ENCODE data around the gene CMTM6.

Gene CMTM6

DNA sequence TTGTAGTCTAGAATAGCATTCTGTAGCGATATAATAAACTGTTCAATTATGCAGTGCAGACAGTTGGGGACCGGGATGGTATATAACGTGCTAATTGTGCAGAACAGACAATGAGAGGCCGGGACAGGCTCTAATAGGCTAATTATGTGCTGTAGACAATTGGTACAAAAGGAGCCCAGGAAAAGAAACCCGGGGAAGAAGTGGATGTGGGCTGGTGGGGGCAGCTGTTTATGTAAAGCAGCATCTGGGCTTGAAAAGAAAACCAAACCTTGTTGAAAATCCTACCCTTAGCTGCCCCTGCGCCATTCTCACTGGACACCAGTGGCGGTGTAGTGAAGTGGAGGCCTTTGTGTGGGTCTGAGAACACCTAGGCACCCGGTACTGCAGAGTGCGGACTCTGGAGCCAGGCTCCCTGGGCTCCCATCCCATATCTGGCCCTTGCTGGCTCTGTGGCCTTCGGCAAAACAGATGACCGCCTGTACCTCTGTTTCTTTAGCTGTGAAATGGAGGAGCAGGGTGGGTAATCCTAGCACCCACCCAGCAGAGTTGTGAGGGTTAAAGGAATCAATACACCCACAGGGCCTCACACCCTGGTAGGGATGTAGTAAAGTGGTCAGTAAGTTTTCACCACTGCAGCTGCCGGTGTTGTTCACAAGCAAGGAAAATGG, 51.5 kb downstream of the CMTM6 start:
- intact Hi-C loops (cut with DNase I; ENCODE audit: low total_unique reads): no loop called here
- Histone ChIP-seq H3K4me1 (no peaks in the 10 kb centered on the region), H3K4me3 (no peak overlapping the region), H3K9me3 (no peaks in the 10 kb centered on the region), H3K36me3 (peaks cover 0 to 15% (median 3%) of the 10 kb centered on the region in 3 donors), H3K27me3 (no peaks in the 10 kb centered on the region), H3K27ac (no peak overlapping the region)
- DNase-seq: no peak
- TF ChIP-seq, protein P1, sequence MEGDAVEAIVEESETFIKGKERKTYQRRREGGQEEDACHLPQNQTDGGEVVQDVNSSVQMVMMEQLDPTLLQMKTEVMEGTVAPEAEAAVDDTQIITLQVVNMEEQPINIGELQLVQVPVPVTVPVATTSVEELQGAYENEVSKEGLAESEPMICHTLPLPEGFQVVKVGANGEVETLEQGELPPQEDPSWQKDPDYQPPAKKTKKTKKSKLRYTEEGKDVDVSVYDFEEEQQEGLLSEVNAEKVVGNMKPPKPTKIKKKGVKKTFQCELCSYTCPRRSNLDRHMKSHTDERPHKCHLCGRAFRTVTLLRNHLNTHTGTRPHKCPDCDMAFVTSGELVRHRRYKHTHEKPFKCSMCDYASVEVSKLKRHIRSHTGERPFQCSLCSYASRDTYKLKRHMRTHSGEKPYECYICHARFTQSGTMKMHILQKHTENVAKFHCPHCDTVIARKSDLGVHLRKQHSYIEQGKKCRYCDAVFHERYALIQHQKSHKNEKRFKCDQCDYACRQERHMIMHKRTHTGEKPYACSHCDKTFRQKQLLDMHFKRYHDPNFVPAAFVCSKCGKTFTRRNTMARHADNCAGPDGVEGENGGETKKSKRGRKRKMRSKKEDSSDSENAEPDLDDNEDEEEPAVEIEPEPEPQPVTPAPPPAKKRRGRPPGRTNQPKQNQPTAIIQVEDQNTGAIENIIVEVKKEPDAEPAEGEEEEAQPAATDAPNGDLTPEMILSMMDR (IDR thresholded peaks at IDR 0.05): no peak

- DNase-seq: no peak
- H3K27ac ChIP-seq: no peak overlapping the region
- no peaks in the 10 kb centered on the region for H3K9me3 ChIP-seq
- no peaks in the 10 kb centered on the region for H3K4me1 ChIP-seq
- intact Hi-C loops (cut with DNase I; ENCODE audit: low total_unique reads): no loop called here
- peaks cover 0 to 11% (median 3%) of the 10 kb centered on the region in 3 donors for H3K36me3 ChIP-seq
- TF ChIP-seq, protein P1 (IDR thresholded peaks at IDR 0.05): no peak
- H3K27me3 ChIP-seq: no peaks in the 10 kb centered on the region
- no peak overlapping the region for H3K4me3 ChIP-seq
Observed at GRCh38 chr3:32450426-32450825, 52.2 kb downstream of the CMTM6 start.

DNA sequence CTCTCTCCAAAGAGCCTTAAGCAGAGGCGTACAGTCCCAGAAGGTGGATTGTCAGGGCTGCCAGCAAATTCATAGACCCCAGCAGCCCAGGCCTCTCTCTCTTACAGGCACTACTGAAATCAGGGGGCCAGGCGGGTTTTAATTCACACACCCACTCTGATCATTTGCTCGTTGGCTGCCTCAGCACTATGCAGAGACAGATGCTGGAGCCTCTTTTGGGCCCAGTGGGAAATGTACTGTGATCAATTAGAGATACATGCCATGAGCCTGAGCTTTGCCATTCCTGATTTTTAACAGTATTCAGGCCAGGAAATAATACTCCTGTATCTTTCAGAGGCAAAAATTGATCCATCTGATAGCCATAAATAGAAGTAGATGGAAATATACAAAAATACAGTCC, 53.0 kb downstream of the CMTM6 start:
- Histone ChIP-seq H3K27me3 (no peaks in the 10 kb centered on the region), H3K4me3 (no peak overlapping the region), H3K36me3 (peaks cover 0 to 9% (median 0%) of the 10 kb centered on the region in 3 donors), H3K9me3 (no peaks in the 10 kb centered on the region), H3K27ac (no peak overlapping the region), H3K4me1 (no peaks in the 10 kb centered on the region)
- DNase-seq: no peak
- intact Hi-C loops (cut with DNase I; ENCODE audit: low total_unique reads): no loop called here
- TF ChIP-seq, protein P1 (IDR thresholded peaks at IDR 0.05): no peak

DNA sequence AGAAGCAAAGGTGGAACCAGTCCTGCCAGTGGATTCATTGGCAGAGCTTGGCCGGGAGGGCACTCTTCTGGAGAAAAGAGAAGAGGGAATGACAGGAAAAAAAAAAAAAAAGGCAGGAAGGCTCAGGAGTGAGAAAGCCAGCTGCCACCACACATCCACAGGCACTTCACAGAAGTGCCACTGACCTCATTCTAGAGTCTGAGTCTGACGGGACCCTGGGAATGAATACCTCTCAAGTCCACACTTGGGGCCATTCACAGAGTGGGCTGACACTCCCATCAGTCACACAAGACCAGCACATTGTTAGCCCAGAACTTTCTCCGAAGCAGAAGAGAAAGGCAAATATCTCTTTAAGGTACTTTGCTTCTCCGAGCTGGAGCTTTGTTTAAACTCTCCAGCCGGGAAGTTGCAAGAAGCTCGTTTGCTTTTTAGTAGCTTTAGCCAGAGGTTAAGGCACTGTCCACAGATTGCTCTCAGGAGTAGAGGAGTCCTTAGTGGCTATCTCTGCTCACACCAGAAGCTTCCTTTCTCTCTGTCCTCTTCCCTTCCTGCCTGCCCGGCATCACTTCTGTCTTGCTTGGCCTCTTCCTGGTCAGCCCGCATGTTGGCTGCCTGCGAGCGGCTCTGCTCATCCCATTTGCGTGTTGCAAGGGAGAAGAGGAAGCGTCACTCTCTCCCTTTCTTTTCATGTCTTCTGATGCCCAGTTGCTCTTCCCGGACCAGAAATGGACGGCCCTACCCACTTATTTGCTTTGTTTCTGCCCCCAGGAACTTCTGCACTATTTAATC, 53.8 kb downstream of the CMTM6 start:
- no peaks in the 10 kb centered on the region for H3K4me1 ChIP-seq
- no peak overlapping the region for H3K27ac ChIP-seq
- peaks cover 0 to 9% (median 0%) of the 10 kb centered on the region in 3 donors for H3K36me3 ChIP-seq
- TF ChIP-seq, protein P1 (IDR thresholded peaks at IDR 0.05): no peak
- peak in 1 of 2 donors; percentile 38 for DNase-seq
- H3K4me3 ChIP-seq: no peak overlapping the region
- no peaks in the 10 kb centered on the region for H3K9me3 ChIP-seq
- intact Hi-C loops (cut with DNase I; ENCODE audit: low total_unique reads): no loop called here
- no peaks in the 10 kb centered on the region for H3K27me3 ChIP-seq

- H3K4me3 ChIP-seq: no peak overlapping the region
- no peaks in the 10 kb centered on the region for H3K27me3 ChIP-seq
- no peak for DNase-seq
- TF ChIP-seq, protein P1 (IDR thresholded peaks at IDR 0.05): no peak
- peaks cover 0 to 9% (median 0%) of the 10 kb centered on the region in 3 donors for H3K36me3 ChIP-seq
- H3K27ac ChIP-seq: no peak overlapping the region
- intact Hi-C loops (cut with DNase I; ENCODE audit: low total_unique reads): no loop called here
- no peaks in the 10 kb centered on the region for H3K9me3 ChIP-seq
- no peaks in the 10 kb centered on the region for H3K4me1 ChIP-seq
Observed at GRCh38 chr3:32447865-32448400, 54.7 kb downstream of the CMTM6 start.
